Right kidney (tissue), 1 donor: ENCODE data around the gene SMYD3.
"Not testable (repeated sequence)": the region's sequence is repeated elsewhere in the genome, so short reads cannot be mapped to it uniquely, and the experiment has no call there.

Experiments used
- DNase-seq: peaks from one replicate; pipeline ENCODE4 v3.0.0-alpha.2; 2016

The SMYD3 gene

GRCh38 chr1:246106342-246106763 is 400.7 kb downstream of the SMYD3 start:
- DNase-seq = no peak

- DNase-seq = no peak
Observed at GRCh38 chr1:246104927-246105326, 402.2 kb downstream of the SMYD3 start.

GRCh38 chr1:246099570-246099969 is 407.5 kb downstream of the SMYD3 start:
- DNase-seq = no peak

- no peak for DNase-seq
Observed at GRCh38 chr1:246096356-246096755, 410.7 kb downstream of the SMYD3 start.

- no peak for DNase-seq
Observed at GRCh38 chr1:246095443-246095842, 411.6 kb downstream of the SMYD3 start.

GRCh38 chr1:246093230-246093629 is 413.8 kb downstream of the SMYD3 start:
- DNase-seq = no peak

DNA sequence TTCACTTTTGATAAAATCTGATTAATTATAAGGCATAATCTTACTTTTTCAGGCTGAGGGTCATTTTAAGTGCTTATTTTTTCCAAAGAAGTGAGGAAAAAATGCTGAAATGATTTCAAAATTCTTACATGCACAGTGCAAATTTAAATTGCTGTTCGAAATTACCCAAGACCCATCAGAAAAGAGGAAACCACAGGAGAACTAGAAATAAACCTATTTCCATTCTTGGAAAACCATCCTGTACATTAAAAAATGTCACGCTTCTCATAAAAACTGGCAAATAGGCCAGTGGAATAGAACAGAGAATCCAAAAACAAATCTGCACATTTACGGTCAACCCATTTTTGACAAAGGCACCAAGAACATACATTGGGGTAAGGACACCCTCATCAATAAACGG is 414.9 kb downstream of the SMYD3 start:
- no peak for DNase-seq

DNA sequence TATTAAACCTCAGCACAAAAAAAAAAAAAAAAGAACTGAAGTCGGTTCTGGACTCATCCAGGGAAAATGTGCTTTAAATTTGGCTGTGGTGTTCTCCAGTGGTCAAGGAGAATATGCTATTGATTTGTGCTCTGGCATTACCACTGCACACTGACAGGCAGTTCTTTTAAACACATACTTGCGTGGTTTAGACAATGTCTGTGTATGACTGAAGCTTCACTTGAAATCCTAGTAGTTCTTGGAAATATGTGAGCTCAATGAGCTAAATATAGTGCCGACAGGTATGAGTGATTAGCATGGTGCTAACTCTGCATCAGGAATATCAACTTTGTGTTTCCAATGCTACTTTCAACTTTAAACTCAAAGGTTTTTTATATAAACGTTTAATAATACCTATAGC is 415.6 kb downstream of the SMYD3 start:
- no peak for DNase-seq

DNA sequence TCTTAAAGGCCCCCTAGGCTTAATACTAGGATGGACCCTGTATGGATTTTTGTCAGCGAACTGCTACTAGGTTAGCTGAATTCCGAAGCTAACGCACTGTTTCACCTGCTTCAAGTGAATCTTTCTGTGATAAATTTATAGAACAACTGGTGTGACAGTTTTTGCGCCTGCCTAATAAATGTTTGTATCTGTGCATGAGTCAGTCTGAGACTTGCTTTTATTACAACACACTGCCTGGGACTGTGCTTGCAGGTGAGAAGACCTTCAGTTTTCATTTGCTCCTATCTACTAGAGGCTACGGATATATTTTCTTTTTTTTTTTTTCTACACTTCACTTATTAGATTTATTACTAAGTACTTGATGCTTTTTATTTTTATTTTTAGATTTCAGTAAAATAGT is 420.9 kb downstream of the SMYD3 start:
- no peak for DNase-seq

GRCh38 chr1:246083416-246083815 is 423.7 kb downstream of the SMYD3 start:
- DNase-seq = no peak

- no peak for DNase-seq
Observed at GRCh38 chr1:246081856-246082668, 425.0 kb downstream of the SMYD3 start.

- no peak for DNase-seq
Observed at GRCh38 chr1:246081138-246081702, 425.9 kb downstream of the SMYD3 start.

DNA sequence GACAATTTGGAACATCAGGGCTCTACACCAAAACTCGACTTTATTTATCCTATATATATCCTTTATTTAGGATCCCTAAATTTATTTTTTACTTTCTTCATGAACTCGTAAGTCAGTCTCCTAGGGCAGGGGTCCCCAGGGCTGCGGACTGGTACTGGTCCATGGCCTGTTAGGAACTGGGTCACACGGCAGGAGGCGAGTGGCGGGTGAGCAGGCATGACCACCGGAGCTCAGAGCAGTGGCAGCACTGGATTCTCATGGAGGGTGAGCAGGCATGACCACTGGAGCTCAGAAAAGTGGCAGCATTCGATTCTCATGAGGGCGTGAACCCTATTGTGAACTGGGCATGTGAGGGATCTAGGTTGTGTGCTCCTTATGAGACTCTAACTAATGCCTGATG is 427.0 kb downstream of the SMYD3 start:
- DNase-seq = no peak

DNA sequence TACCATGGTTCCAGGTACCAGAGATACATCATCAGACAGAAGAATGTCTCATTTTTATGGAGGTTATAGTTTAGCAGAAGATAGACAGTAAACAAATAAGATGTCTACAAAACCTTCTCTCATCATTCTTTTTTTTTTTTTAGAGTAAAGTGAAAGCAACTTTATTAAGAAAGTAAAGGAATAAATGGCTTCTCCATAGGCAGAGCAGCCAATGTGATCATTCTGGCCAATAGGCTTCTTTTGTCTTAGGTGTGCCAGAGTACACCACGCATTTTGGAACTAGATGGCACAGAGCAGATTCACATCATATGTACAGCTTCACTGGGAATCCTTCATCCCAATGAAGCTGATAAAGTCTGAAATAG is 428.2 kb downstream of the SMYD3 start:
- no peak for DNase-seq

DNA sequence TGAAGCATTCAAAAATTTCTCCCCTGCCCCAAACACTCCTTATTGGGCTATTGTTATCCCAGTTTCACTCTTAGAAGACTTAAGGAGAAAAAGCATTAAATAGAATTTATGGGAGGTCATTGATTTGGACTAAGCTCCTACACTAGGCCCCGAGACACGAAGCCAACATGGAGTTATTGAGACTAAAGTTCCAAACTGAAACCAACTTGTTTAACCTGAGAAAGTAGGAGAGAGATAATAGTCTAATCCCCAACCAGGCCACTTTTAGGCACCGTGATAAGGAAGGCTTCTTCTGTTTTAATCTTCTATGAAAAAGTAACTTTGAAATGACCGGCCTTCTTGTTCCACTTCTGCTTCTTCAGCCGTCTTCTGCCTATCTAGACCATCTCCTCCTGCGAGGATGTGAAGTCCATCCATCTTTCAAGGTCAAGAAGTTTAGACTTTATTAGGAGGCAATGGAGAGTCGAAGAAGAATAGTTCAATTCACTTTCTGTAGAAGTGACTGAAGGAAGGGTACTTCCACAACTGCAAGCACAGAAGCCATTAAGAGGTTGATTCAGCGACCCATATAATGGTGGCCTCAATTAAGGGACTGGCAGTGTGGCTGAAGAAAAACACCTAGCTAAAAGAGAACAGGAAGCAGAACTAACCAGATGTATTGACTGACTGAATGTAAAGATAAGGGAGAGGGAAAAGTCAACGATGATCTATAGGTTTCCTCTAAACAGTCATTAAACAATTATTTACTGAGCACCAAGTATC is 428.8 kb downstream of the SMYD3 start:
- no peak for DNase-seq

DNA sequence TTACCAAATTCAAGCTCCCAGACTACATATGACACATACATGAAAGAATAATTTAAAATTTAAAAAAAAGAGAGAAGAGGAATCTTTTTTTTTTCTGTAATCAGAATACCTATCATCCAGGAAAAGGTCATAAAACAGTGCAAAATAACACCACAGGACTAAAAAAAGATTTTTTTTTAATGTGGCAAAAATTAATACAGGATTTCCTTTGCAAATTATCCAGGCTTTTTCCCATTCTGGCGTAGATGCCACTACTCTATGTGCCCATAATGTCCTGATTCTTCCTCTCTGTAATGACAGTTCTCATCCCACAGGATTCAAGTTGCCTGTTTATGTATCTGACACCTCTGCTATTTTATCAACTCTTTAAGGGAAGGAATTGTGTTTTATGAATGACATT is 429.6 kb downstream of the SMYD3 start:
- DNase-seq = no peak

DNA sequence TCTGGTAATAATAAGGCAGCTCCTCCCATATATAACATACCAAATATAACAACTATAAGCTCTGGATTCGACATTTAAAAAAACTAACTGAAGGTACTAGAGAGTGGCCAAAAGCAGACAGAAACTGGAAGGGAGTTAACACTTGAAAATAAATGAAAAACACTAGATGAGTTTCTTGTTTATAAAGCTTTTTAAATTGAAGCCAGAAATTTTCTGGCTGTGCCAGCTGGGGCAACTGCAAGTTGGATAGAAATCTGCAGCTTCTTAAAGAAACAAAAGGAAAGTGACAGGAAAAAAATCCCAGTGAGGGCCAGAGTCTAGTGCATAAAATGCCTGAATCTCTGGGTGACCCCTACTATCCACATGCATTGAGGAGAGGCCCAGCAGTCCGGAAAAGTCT is 432.7 kb downstream of the SMYD3 start:
- DNase-seq = no peak

GRCh38 chr1:246072456-246072955 is 434.6 kb downstream of the SMYD3 start:
- DNase-seq = no peak

- not testable (repeated sequence) for DNase-seq
Observed at GRCh38 chr1:246071981-246072380, 435.1 kb downstream of the SMYD3 start.

- DNase-seq = not testable (repeated sequence)
Observed at GRCh38 chr1:246071561-246071960, 435.5 kb downstream of the SMYD3 start.

- DNase-seq = no peak
Observed at GRCh38 chr1:246069581-246069980, 437.5 kb downstream of the SMYD3 start.

DNA sequence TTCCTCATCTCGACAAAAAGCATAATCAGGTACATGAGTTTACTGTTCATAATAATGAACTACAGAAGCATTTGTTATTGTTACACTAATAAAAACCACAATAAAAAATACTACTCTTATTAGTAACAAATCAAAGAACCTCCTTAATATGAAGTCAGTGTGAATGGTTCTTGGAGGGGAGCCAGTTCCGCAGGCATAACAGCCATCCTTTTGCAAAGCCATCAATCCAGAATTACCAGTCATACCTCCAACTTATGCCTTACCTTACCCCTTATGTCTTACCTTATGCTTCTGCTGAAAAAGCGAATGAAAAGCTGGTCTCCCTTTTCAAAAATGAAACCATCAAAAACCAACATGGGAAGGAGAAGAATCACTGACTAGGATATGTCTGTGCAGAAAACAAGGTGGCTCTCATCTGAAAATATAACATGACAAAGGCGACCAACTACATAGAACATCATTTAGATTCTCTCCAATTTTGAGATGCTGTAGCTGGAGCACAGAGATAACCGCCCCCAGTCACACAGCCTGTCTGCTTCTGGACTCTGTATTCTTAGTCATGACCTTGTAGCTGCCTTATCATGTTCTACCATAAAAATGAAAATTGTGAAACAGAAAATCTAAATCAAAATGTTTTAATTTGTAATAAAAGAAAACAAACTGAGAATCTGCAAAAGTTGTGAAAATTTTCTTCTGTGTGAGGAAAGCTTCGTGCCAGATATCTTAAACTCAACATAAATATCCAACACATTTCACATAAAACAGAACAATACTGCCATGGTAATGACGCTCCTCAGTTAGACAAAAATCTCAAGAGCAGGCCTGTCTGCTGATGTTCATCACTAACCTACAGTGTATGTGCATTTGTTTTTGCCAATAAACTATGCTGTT is 438.2 kb downstream of the SMYD3 start:
- DNase-seq = no peak

DNA sequence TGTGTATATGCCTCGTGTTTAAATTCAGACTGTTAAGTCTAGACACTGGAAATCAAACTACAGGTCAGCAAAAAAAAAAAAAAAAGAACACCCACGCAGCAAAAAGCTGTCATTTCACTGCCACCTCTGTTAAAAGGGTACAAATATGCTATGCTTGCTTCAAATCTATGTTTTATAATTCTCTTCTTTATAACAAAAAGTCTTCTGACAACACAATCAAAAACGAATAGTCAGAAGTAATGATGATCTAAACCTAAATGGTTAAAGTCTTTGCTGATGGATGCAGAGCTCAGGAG is 438.9 kb downstream of the SMYD3 start:
- no peak for DNase-seq
